Memory B cell (primary cell): ENCODE data around the gene PLCD3.

Experiments used
- ATAC-seq: fragments of 150-1000 bp; cut with Tn5 transposase; 2 replicates; pipeline ENCODE4 v1.10.0; 2021; ENCODE audit warnings: low read depth, mild to moderate bottlenecking, moderate library complexity
- DNase-seq, 2 donors: peaks; one replicate each; pipeline ENCODE4 v3.0.0; 2022; ENCODE audit warnings: low spot score in 2 of 2
- H3K27ac Mint-ChIP-seq: one replicate; pipeline ENCODE4 v1.8.0; 2022; ENCODE audit warnings: mild to moderate bottlenecking, moderate library complexity, mixed read lengths
- H3K27me3 Mint-ChIP-seq: one replicate; pipeline ENCODE4 v1.8.0; 2022; ENCODE audit warnings: mixed read lengths
- H3K36me3 Mint-ChIP-seq: one replicate; pipeline ENCODE4 v1.8.0; 2022; ENCODE audit warnings: mild to moderate bottlenecking, mixed read lengths
- H3K4me1 Mint-ChIP-seq: one replicate; pipeline ENCODE4 v1.8.0; 2022; ENCODE audit warnings: mixed read lengths
- H3K4me3 Mint-ChIP-seq: one replicate; pipeline ENCODE4 v1.8.0; 2022; ENCODE audit warnings: mild to moderate bottlenecking, moderate library complexity, mixed read lengths
- H3K9me3 Mint-ChIP-seq: one replicate; pipeline ENCODE4 v1.8.0; 2022; ENCODE audit warnings: mixed read lengths

PLCD3 gene

GRCh38 chr17:45086865-45087503, 45.3 kb downstream of the PLCD3 start:
- Mint-ChIP-seq H3K36me3 (peaks cover 31% of the 10 kb centered on the region), H3K9me3 (no peaks in the 10 kb centered on the region), H3K27me3 (no peaks in the 10 kb centered on the region), H3K27ac (no peak overlapping the region), H3K4me3 (no peak overlapping the region), H3K4me1 (peaks cover 3% of the 10 kb centered on the region)
- no peak for DNase-seq
- no peak for ATAC-seq

GRCh38 chr17:45086391-45086790, 45.9 kb downstream of the PLCD3 start:
- H3K4me3 Mint-ChIP-seq = no peak overlapping the region
- no peak overlapping the region for H3K27ac Mint-ChIP-seq
- DNase-seq (no peak), ATAC-seq (no peak)
- no peaks in the 10 kb centered on the region for H3K9me3 Mint-ChIP-seq
- no peaks in the 10 kb centered on the region for H3K27me3 Mint-ChIP-seq
- H3K36me3 Mint-ChIP-seq = peaks cover 34% of the 10 kb centered on the region
- peaks cover 3% of the 10 kb centered on the region for H3K4me1 Mint-ChIP-seq

- H3K27me3 Mint-ChIP-seq = no peaks in the 10 kb centered on the region
- H3K36me3 Mint-ChIP-seq = peaks cover 16% of the 10 kb centered on the region
- H3K27ac Mint-ChIP-seq = no peak overlapping the region
- H3K4me3 Mint-ChIP-seq = no peak overlapping the region
- H3K4me1 Mint-ChIP-seq = peaks cover 10% of the 10 kb centered on the region
- no peak for DNase-seq
- ATAC-seq = no peak
- no peaks in the 10 kb centered on the region for H3K9me3 Mint-ChIP-seq
Measured at GRCh38 chr17:45081047-45081703, 51.1 kb downstream of the PLCD3 start.

GRCh38 chr17:45077643-45078042, 54.7 kb downstream of the PLCD3 start:
- H3K27me3 Mint-ChIP-seq = no peaks in the 10 kb centered on the region
- peak; percentile 88 for ATAC-seq
- DNase-seq = no peak
- peaks cover 14% of the 10 kb centered on the region for H3K4me1 Mint-ChIP-seq
- no peaks in the 10 kb centered on the region for H3K9me3 Mint-ChIP-seq
- H3K27ac Mint-ChIP-seq = peak overlapping the region; percentile 76
- H3K4me3 Mint-ChIP-seq = no peak overlapping the region
- peaks cover 19% of the 10 kb centered on the region for H3K36me3 Mint-ChIP-seq

GRCh38 chr17:45073414-45074070, 58.8 kb downstream of the PLCD3 start:
- Mint-ChIP-seq H3K4me3 (no peak overlapping the region), H3K27ac (no peak overlapping the region), H3K4me1 (peaks cover 14% of the 10 kb centered on the region), H3K27me3 (no peaks in the 10 kb centered on the region), H3K36me3 (peaks cover 9% of the 10 kb centered on the region), H3K9me3 (no peaks in the 10 kb centered on the region)
- no peak for ATAC-seq
- DNase-seq = no peak

- Mint-ChIP-seq H3K27ac (no peak overlapping the region), H3K36me3 (peaks cover 9% of the 10 kb centered on the region), H3K27me3 (no peaks in the 10 kb centered on the region), H3K9me3 (no peaks in the 10 kb centered on the region), H3K4me3 (no peak overlapping the region), H3K4me1 (peaks cover 7% of the 10 kb centered on the region)
- ATAC-seq (no peak), DNase-seq (no peak)
Measured at GRCh38 chr17:45070809-45071208, 61.5 kb downstream of the PLCD3 start.

GRCh38 chr17:45070001-45070400, 62.3 kb downstream of the PLCD3 start:
- peaks cover 9% of the 10 kb centered on the region for H3K36me3 Mint-ChIP-seq
- DNase-seq = no peak
- H3K27ac Mint-ChIP-seq = no peak overlapping the region
- no peak for ATAC-seq
- H3K4me1 Mint-ChIP-seq = peaks cover 7% of the 10 kb centered on the region
- no peaks in the 10 kb centered on the region for H3K27me3 Mint-ChIP-seq
- H3K4me3 Mint-ChIP-seq = no peak overlapping the region
- H3K9me3 Mint-ChIP-seq = no peaks in the 10 kb centered on the region

- DNase-seq (no peak), ATAC-seq (no peak)
- H3K4me1 Mint-ChIP-seq = peaks cover 10% of the 10 kb centered on the region
- H3K4me3 Mint-ChIP-seq = no peak overlapping the region
- no peaks in the 10 kb centered on the region for H3K9me3 Mint-ChIP-seq
- H3K27ac Mint-ChIP-seq = no peak overlapping the region
- peaks cover 2% of the 10 kb centered on the region for H3K36me3 Mint-ChIP-seq
- H3K27me3 Mint-ChIP-seq = no peaks in the 10 kb centered on the region
Measured at GRCh38 chr17:45067637-45068036, 64.7 kb downstream of the PLCD3 start.

- Mint-ChIP-seq H3K4me3 (peak overlapping the region; percentile 74), H3K4me1 (peaks cover 23% of the 10 kb centered on the region), H3K36me3 (no peaks in the 10 kb centered on the region), H3K27ac (peak overlapping the region; percentile 46), H3K9me3 (no peaks in the 10 kb centered on the region), H3K27me3 (no peaks in the 10 kb centered on the region)
- ATAC-seq (no peak), DNase-seq (no peak)
Measured at GRCh38 chr17:45063198-45063597, 69.1 kb downstream of the PLCD3 start.

GRCh38 chr17:45061606-45062205, 70.6 kb downstream of the PLCD3 start:
- no peaks in the 10 kb centered on the region for H3K27me3 Mint-ChIP-seq
- peak overlapping the region; percentile 95 for H3K27ac Mint-ChIP-seq
- no peaks in the 10 kb centered on the region for H3K36me3 Mint-ChIP-seq
- H3K4me3 Mint-ChIP-seq = peak overlapping the region; percentile 99
- ATAC-seq = no peak
- peaks cover 20% of the 10 kb centered on the region for H3K4me1 Mint-ChIP-seq
- no peaks in the 10 kb centered on the region for H3K9me3 Mint-ChIP-seq
- no peak for DNase-seq

GRCh38 chr17:45060797-45061605, 71.3 kb downstream of the PLCD3 start, which contains the start of gene NMT1:
Gene NMT1, plus strand, starts transcription at chr17:45061317. Its CDS starts 13 bp downstream, at chr17:45061330.
- no peaks in the 10 kb centered on the region for H3K36me3 Mint-ChIP-seq
- H3K27ac Mint-ChIP-seq = peak within 1 kb of the TSS; percentile 95
- peak within 1 kb of the TSS; percentile 99 for H3K4me3 Mint-ChIP-seq
- H3K4me1 Mint-ChIP-seq = peaks cover 20% of the 10 kb centered on the region
- H3K27me3 Mint-ChIP-seq = no peaks in the 10 kb centered on the region
- no peaks in the 10 kb centered on the region for H3K9me3 Mint-ChIP-seq
- ATAC-seq (peak; percentile 85), DNase-seq (peak; percentile 93 to 94)

- H3K27ac Mint-ChIP-seq = peak overlapping the region; percentile 95
- ATAC-seq (no peak), DNase-seq (no peak)
- no peaks in the 10 kb centered on the region for H3K9me3 Mint-ChIP-seq
- peaks cover 23% of the 10 kb centered on the region for H3K4me1 Mint-ChIP-seq
- H3K36me3 Mint-ChIP-seq = no peaks in the 10 kb centered on the region
- H3K4me3 Mint-ChIP-seq = peak overlapping the region; percentile 99
- no peaks in the 10 kb centered on the region for H3K27me3 Mint-ChIP-seq
Measured at GRCh38 chr17:45060382-45060796, 71.9 kb downstream of the PLCD3 start.
